Measurements from ENCODE around the gene CD302. TPM values are rescaled to one million over a fixed set of nuclear protein-coding genes. Genes with fewer than 3 reads are reported as not detected.
A peak's percentile ranks its signal among the peaks of the same experiment; 100 is the strongest.
"Not testable (repeated sequence)": the region's sequence is repeated elsewhere in the genome, so short reads cannot be mapped to it uniquely, and the experiment has no call there.

Gene CD302
- total RNA-seq, 1 experiment from 2014 or later: 9.0 TPM

DNA sequence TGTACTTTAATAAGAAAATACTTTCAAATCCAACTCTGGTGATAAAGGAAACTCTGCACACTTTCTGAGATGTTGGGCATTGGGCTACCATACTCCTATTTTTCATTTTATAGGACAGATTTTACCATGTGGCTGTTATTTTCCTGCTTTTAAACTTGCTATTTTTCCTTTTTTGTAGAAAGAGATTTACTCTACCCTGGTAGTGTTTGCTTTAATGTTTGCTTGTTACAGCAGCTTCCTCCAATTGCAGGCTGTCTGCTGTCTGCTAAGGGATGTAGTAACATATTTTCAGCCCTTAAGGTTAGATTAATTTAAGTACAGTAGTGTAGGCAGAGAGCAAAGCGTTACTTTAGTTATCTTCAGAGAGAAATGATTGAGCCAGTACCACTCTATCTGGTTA is 47.1 kb downstream of the CD302 start:
- no peak for DNase-seq (ENCODE audit: low read depth)

DNA sequence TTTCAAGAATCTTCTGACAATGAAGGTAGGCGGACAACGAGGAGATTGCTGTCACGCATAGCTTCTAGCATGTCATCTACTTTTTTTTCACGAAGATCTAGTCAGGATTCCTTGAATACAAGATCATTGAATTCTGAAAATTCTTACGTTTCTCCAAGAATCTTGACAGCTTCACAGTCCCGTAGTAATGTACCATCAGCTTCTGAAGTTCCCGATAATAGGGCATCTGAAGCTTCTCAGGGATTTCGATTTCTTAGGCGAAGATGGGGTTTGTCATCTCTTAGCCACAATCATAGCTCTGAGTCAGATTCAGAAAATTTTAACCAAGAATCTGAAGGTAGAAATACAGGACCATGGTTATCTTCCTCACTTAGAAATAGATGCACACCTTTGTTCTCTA is 49.9 kb downstream of the CD302 start:
- no peak for DNase-seq (ENCODE audit: low read depth)

DNA sequence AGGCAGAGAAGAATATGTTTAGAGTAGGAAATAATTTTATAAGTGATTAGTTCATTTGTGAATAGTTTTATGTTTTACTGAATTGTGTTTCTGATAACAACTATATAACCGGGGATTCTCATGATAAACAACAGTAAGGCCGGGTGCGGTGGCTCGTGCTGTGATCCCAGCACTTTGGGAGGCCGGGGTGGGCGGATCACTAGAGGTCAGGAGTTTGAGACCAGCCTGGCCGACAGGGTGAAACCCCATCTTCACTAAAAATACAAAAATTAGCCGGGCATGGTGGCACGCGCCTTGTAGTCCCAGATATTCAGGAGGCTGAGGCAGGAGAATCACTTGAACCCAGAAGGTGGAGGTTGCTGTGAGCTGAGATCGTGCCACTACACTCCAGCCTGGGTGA is 52.8 kb downstream of the CD302 start:
- not testable (repeated sequence) for DNase-seq (ENCODE audit: low read depth)

GRCh38 chr2:159744363-159744762 is 53.6 kb downstream of the CD302 start:
- DNase-seq (ENCODE audit: low read depth): peak; percentile 52

GRCh38 chr2:159742846-159743245 is 55.2 kb downstream of the CD302 start:
- no peak for DNase-seq (ENCODE audit: low read depth)

DNA sequence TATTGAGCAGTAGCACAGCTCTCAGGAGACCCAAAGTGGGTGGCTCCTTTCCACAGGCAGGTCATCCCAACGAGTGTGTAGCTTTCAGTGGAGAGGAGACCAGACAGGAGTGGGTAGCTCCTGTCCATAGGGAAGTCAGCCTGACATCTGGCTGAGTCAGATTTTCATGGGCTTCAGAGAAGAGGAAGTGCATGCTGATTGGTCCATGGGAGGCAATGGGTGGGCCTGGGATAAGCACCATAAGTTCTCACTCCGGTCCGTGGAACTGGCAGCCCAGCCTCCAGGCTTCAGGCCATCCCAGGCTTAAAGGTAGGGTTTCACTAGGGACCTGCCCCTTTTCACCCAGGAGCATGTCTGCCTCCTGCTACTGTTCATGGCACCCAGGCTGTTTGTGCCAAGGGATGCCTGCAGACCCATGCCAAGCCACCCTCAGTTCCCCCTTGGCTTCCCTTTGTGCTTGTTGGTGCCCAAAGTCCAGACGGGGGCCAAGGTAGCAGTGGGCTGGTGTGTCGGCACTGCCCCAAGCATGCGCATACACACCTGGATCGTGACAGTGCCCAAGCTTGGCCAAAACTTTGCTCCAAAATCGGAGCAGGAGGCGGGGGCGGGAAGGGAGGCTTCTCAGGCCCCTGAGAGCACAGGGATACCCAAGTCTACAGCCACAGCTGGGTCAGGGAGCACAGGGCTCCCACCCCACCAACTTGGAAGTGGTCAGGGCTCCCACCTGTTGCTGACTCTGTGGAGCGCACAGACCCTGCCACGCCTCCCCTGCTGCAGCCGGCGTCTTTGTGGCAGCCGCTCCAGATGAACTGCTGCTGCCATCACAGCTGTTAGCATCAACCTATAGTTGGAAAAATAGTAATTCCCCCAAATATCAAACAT is 59.3 kb downstream of the CD302 start:
- peak; percentile 20 for DNase-seq (ENCODE audit: low read depth)

- DNase-seq (ENCODE audit: low read depth): no peak
These were observed 60.1 kb downstream of the CD302 start for GRCh38 chr2:159737917-159738296.

DNA sequence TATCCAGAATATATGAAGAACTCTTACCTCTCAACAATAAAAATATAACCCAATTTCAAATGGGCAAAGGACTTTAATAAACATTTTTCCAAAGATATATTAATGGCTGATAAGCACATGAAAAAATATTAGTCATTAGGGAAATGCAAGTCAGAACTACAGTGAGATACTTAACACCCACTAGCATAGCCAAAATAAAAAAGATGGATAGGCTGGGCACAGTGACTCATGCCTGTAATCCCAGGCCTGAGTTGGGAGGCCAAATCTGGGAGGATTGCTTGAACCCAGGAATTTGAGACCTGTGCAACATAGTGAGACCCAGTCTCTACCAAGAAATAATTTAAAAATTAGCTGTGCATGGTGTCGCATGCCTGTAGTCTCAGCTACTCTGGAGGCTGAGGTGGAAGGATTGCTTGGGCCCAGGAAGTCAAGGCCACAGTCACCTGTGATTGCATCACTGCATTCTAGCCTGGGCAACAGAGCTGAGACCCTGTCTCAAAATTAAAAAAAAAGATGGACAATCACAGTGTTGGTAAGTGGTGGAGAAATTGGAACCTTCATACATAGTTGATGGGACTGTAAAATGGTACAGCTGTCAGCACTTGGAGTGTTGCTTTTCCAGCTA is 60.6 kb downstream of the CD302 start:
- DNase-seq (ENCODE audit: low read depth): peak; percentile 40

DNA sequence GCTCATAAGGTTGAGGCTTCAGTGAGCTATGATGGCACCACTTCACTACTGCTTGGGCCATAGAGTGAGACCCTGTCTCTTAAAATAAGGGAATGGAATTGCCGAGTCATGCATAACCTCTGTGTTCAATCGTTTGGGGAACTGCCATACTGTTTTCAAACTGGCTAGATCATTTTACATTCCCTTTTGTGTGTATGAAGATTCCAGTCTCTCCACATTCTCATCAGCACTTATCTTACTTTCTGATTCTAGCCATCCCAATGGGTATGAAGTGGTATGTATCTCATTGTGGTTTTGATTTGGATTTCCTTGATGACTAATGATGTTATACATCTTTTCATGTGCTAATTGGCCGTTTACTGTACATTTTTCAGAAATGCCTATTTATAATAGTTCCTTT is 62.0 kb downstream of the CD302 start:
- peak; percentile 40 for DNase-seq (ENCODE audit: low read depth)

GRCh38 chr2:159735648-159736047 is 62.4 kb downstream of the CD302 start:
- DNase-seq (ENCODE audit: low read depth): no peak

DNA sequence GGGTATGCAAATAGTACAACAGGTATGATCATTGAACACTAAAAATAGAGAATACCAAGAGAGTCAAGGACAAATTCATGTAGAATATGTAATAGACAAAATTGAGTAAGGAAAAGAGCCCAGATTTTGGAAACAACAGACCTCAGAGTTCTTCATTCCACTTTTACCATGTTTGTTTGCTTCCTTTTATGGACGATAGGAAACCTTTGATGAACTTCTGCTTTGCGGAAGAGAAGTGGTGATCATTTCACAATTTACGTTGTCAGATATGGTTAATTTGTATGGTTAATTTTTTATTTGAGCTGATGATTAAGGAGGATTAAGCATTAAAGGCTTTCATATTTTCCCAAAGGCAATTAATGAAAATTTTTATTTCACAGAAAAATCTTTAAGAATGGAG is 69.4 kb downstream of the CD302 start:
- DNase-seq (ENCODE audit: low read depth): no peak

DNA sequence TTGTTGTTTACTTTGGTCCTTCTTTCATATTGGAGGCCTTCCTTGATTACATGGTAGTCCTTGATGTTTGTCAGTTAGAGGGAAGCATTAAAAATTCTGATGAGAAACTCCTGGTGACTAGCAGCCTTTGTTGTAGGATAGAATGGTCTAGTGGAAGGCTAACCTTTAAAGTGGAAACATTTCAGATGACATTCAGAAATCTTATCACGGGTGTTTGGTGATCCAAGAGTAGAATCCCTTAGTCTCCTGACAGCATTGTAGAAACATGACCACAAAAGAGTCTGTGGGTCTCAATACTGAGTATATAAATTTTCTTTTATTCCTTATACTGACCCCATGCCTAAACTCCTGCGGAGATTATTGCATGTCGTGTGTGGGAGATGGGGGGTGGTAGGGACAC is 72.3 kb downstream of the CD302 start:
- DNase-seq (ENCODE audit: low read depth): no peak

DNA sequence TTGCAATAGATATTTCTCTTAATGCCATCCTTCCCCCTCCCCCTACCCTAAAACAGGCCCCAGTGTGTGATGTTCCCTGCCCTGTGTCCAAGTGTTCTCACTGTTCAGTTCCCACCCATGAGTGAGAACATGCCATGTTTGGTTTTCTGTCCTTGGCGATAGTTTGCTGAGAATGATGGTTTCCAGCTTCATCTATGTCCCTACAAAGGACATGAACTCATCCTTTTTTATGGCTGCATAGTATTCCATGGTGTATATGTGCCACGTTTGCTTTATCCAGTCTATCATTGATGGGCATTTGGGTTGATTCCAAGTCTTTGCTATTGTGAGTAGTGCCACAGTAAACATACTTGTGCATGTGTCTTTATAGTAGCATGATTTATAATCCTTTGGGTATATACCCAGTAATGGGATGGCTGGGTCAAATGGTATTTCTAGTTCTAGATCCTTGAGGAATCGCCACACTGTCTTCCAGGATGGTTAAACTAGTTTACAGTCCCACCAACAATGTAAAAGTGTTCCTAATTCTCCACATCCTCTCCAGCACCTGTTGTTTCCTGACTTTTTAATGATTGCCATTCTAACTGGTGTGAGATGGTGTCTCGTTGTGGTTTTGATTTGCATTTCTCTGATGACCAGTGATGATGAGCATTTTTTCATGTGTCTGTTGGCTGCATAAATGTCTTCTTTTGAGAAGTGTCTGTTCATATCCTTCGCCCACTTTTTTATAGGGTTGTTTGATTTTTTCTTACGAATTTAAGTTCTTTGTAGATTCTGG is 73.0 kb downstream of the CD302 start:
- not testable (repeated sequence) for DNase-seq (ENCODE audit: low read depth)

DNA sequence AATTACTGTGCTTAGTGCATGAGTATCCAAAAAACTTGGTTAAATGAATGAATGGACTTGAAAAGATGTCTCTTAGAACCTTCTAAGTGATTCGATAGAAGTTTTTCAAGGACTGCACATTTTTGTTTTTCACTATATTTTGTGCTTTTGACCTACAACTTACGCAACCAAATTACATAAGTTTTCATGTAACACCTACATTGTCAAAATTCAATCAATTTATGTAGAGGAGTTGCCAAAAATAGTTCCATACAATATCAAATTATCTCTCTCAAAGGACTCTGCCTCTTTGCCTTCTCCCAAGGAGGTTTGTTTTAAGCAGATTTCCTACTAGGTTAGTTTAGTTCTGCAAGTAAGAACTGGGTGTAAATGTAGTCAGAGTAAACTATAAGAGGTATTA is 75.4 kb downstream of the CD302 start:
- DNase-seq (ENCODE audit: low read depth): no peak

DNA sequence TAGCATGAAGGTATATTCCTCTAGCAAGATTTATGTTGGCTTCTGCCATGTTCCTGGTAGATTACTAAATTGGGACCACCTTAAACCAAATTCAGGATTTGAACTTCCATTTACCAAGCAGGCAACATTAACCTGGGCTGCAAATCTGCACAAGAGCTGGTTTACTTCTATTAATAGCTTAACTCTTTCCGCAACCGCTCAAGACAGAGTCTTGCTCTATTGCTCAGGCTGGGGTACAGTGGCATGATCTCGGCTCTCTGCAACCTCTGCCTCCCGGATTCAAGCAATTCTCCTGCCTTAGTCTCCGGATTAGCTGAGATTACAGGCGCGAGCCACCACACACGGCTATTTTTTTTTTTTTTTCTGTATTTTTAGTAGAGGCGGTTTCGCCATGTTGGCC is 77.3 kb downstream of the CD302 start:
- DNase-seq (ENCODE audit: low read depth): no peak

Other genes with a start within 250 kb of the CD302 start
- gene BAZ2B, start 181.7 kb downstream of the CD302 start, total RNA-seq (2014; rRNA removed): 28.1 and 37.4 TPM in 2 replicates
- gene MARCHF7, start 85.7 kb downstream of the CD302 start, total RNA-seq (2014; rRNA removed): 98.2 and 124 TPM in 2 replicates
- gene LY75, start 106.5 kb upstream of the CD302 start, total RNA-seq (2014; rRNA removed): 0.19 and 0.57 TPM in 2 replicates